Duodenal mucosa (tissue), 2 donors: ENCODE results near the gene NDUFV2.

Experiments
- H3K27ac ChIP-seq: one replicate; pipeline ENCODE4 v1.7.0; 2013; ENCODE audit warnings: low read depth, low read length
- H3K27me3 ChIP-seq, 2 donors: one replicate each; pipeline ENCODE4 v1.7.0; 2013; ENCODE audit warnings: low read length in 2 of 2, control low read depth in 1 of 2; ENCODE audit not compliant: insufficient read depth in 2 of 2, control insufficient read depth in 1 of 2
- H3K36me3 ChIP-seq, 2 donors: one replicate each; pipeline ENCODE4 v1.7.0; 2013; ENCODE audit warnings: low read length in 2 of 2, control low read depth in 1 of 2; ENCODE audit not compliant: insufficient read depth in 2 of 2, control insufficient read depth in 1 of 2
- H3K4me1 ChIP-seq, 2 donors: one replicate each; pipeline ENCODE4 v1.7.0; 2013; ENCODE audit warnings: low read length in 2 of 2, control low read depth in 1 of 2; ENCODE audit not compliant: insufficient read depth in 2 of 2, control insufficient read depth in 1 of 2
- H3K4me3 ChIP-seq, 2 donors: one replicate each; pipeline ENCODE4 v1.7.0; 2013; ENCODE audit warnings: low read length in 2 of 2, low read depth in 1 of 2
- H3K9ac ChIP-seq, 2 donors: one replicate each; pipeline ENCODE4 v1.7.0; 2013; ENCODE audit warnings: low read length in 2 of 2, low read depth in 1 of 2
- H3K9me3 ChIP-seq, 2 donors: one replicate each; pipeline ENCODE4 v1.7.0; 2013; ENCODE audit warnings: low read length in 2 of 2, control low read depth in 1 of 2; ENCODE audit not compliant: control insufficient read depth in 1 of 2

NDUFV2 gene

DNA sequence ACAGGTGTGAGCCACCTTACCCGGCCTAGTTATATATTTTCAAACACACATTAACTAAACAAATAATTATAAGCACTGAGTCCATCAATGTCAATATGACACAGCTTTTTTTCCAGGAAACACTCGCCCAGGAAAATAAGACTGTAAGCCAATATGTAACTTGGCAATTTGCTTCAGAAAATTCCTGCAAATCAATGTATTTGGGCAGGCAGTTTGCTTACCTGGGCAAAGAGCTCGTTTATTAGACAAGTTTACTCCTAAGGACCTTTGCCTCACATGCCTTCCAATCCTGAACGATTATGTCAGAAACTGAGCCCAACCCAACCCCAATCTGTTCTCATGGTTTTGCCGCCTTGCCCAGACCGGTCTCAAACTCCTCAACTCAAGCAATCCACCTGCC lies 34.7 kb upstream of the NDUFV2 start:
- Histone ChIP-seq H3K36me3 (no peaks in the 10 kb centered on the region), H3K4me1 (peaks cover 0 to 10% of the 10 kb centered on the region in 2 donors), H3K9ac (no peak overlapping the region), H3K9me3 (no peaks in the 10 kb centered on the region), H3K4me3 (no peak overlapping the region), H3K27me3 (no peaks in the 10 kb centered on the region), H3K27ac (no peak overlapping the region)

- H3K4me3 ChIP-seq, result no peak overlapping the region
- H3K27ac ChIP-seq, result no peak overlapping the region
- no peaks in the 10 kb centered on the region for H3K9me3 ChIP-seq
- no peaks in the 10 kb centered on the region for H3K27me3 ChIP-seq
- no peak overlapping the region for H3K9ac ChIP-seq
- peaks cover 0 to 12% of the 10 kb centered on the region in 2 donors for H3K4me1 ChIP-seq
- H3K36me3 ChIP-seq, result no peaks in the 10 kb centered on the region
Measured at GRCh38 chr18:9068346-9068745, 34.2 kb upstream of the NDUFV2 start.

DNA sequence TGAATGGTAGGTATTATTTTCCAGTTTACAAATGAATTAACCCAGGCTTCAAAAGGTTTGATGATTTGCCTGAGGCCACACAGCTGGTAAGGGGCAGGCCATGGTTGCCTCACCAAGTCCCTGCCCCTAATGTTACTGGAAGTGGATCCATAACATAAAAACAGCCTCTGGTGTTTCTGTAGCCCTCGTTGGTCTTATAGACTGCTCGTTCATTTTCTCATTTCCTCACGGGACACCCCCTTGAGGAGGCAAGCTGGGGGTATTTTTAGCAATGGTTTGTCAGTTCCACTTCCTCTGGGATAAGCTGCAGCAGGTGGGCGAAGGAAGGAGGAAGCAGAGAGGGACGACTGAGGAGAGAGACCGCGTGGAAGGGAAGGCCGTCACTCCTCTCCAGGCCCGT lies 32.9 kb upstream of the NDUFV2 start:
- Histone ChIP-seq H3K36me3 (no peaks in the 10 kb centered on the region), H3K4me3 (no peak overlapping the region), H3K9ac (no peak overlapping the region), H3K27ac (no peak overlapping the region), H3K27me3 (no peaks in the 10 kb centered on the region), H3K9me3 (no peaks in the 10 kb centered on the region), H3K4me1 (peaks cover 0 to 17% of the 10 kb centered on the region in 2 donors)

DNA sequence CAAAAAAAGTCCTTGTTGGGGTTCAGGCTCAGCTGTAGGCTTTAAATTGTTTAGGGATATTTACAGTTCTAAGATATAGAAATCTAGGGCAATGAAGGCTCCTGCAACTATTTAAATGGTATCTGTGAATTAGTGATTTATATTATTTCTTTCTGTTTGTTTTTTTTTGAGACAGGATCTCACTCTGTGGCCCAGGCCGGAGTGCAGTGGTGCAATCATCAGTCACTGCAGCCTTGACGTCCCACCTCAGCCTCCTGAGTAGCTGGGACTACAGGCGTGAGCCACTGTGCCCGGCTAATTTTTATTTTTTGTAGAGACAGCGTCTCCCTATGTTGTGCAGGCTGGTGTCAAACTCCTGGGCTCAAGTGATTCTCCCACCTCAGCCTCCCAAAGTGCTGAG lies 32.3 kb upstream of the NDUFV2 start:
- H3K27ac ChIP-seq, result no peak overlapping the region

DNA sequence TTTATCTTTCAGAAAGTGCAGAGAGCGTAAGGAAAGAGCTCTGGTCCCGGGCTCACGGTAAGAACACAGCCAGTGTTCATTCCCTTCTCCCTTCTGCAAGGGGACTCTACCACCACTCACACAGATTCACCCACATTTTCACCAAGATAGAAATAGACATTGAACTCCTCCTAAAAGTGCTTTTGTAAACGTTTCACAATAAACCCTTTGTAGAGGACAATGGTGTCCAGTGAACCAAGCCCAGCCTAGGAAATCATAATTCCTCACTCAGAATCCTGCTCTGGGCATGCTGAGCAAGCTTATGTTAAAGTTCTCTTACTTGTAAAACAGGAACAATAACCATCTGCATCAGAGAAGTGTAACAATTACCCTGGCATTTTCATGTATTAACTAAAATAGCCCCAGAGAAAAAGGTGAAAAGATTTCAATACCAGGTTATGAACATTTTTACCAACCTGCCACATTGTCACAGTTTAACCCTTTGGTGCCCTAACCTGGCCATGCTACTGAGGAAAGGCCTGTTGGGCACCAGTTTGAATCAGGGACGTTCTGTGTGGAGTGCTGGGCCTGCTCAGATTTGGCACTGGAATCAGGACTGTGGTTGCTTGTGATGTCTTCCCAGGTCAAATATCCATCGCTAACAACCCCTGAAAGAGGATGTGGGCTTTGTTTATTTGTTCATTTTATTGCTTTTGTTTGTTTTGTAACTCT lies 22.5 kb upstream of the NDUFV2 start:
- Histone ChIP-seq H3K36me3 (no peaks in the 10 kb centered on the region), H3K4me3 (no peak overlapping the region), H3K9ac (no peak overlapping the region), H3K27ac (no peak overlapping the region), H3K4me1 (no peaks in the 10 kb centered on the region), H3K9me3 (no peaks in the 10 kb centered on the region), H3K27me3 (no peaks in the 10 kb centered on the region)

More for the DNA sequence above, 32.3 kb upstream of the NDUFV2 start:
- Histone ChIP-seq H3K9me3 (no peaks in the 10 kb centered on the region), H3K4me1 (peaks cover 0 to 17% of the 10 kb centered on the region in 2 donors), H3K27me3 (no peaks in the 10 kb centered on the region), H3K9ac (no peak overlapping the region), H3K4me3 (no peak overlapping the region), H3K36me3 (no peaks in the 10 kb centered on the region)

GRCh38 chr18:9081940-9082339 lies 20.6 kb upstream of the NDUFV2 start:
- Histone ChIP-seq H3K9ac (no peak overlapping the region), H3K4me1 (no peaks in the 10 kb centered on the region), H3K4me3 (no peak overlapping the region), H3K9me3 (no peaks in the 10 kb centered on the region), H3K36me3 (no peaks in the 10 kb centered on the region), H3K27ac (no peak overlapping the region), H3K27me3 (no peaks in the 10 kb centered on the region)

- Histone ChIP-seq H3K27ac (no peak overlapping the region), H3K4me1 (no peaks in the 10 kb centered on the region), H3K9ac (no peak overlapping the region), H3K9me3 (no peaks in the 10 kb centered on the region), H3K4me3 (no peak overlapping the region), H3K27me3 (no peaks in the 10 kb centered on the region), H3K36me3 (no peaks in the 10 kb centered on the region)
Measured at GRCh38 chr18:9082711-9083510, 19.6 kb upstream of the NDUFV2 start.

- Histone ChIP-seq H3K4me3 (no peak overlapping the region), H3K36me3 (no peaks in the 10 kb centered on the region), H3K4me1 (no peaks in the 10 kb centered on the region), H3K9ac (no peak overlapping the region), H3K27me3 (no peaks in the 10 kb centered on the region), H3K27ac (no peak overlapping the region), H3K9me3 (no peaks in the 10 kb centered on the region)
Measured at GRCh38 chr18:9086015-9086414, 16.5 kb upstream of the NDUFV2 start.

DNA sequence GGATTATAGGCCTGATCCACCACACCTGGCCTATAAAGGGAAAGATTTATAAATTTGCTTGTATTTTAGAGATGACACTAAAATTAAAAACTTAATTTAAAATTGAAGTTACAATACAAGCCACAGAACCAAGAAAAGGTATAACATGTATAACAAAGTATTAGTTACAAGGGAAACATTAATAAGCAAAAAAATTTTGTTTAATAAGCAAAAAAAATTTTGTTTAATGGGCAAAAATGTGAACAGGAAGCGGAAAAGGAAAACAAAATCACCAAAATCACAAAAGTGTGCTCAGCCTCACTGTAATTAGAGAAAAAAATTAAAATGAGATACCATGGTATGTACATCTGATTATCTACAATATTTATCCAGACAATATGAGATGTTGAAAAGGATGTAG lies 15.9 kb upstream of the NDUFV2 start:
- Histone ChIP-seq H3K4me1 (no peaks in the 10 kb centered on the region), H3K36me3 (no peaks in the 10 kb centered on the region), H3K9ac (no peak overlapping the region), H3K9me3 (no peaks in the 10 kb centered on the region), H3K27me3 (no peaks in the 10 kb centered on the region), H3K27ac (no peak overlapping the region), H3K4me3 (no peak overlapping the region)

- Histone ChIP-seq H3K27me3 (no peaks in the 10 kb centered on the region), H3K9ac (no peak overlapping the region), H3K4me1 (no peaks in the 10 kb centered on the region), H3K36me3 (no peaks in the 10 kb centered on the region), H3K4me3 (no peak overlapping the region), H3K9me3 (no peaks in the 10 kb centered on the region), H3K27ac (no peak overlapping the region)
Measured at GRCh38 chr18:9087144-9087543, 15.4 kb upstream of the NDUFV2 start.
